LNCAP (cell line): ENCODE measurements around the gene MBD5.

Source experiments
- CTCF ChIP-seq: fragments of 450-650 bp; IDR thresholded peaks from 2 replicates; pipeline ENCODE4 v1.5.1; 2017; ENCODE audit warnings: mild to moderate bottlenecking

Gene MBD5

GRCh38 chr2:148172131-148172753, 151.4 kb downstream of the MBD5 start:
- TF ChIP-seq CTCF = no peak

- TF ChIP-seq CTCF = no peak
These were observed 152.3 kb downstream of the MBD5 start for GRCh38 chr2:148173168-148173567.

GRCh38 chr2:148177559-148177958, 156.7 kb downstream of the MBD5 start:
- no peak for TF ChIP-seq CTCF

GRCh38 chr2:148179724-148180123, 158.8 kb downstream of the MBD5 start:
- TF ChIP-seq CTCF = no peak

GRCh38 chr2:148184976-148185375, 164.1 kb downstream of the MBD5 start:
- TF ChIP-seq CTCF = no peak

- TF ChIP-seq CTCF = no peak
These were observed 174.0 kb downstream of the MBD5 start for GRCh38 chr2:148194882-148195281.

GRCh38 chr2:148201075-148202004, 180.4 kb downstream of the MBD5 start:
- no peak for TF ChIP-seq CTCF
